Measurements from ENCODE around the gene THNSL1. TPM values are rescaled to one million over a fixed set of nuclear protein-coding genes. Genes with fewer than 3 reads are reported as not detected.

THNSL1 gene
- total and polyA plus RNA-seq, 2 of the 8 experiments (the other 6 are each of a cell fraction or from before 2014, with no cell fraction given) = 1.4 to 3.1 TPM

DNA sequence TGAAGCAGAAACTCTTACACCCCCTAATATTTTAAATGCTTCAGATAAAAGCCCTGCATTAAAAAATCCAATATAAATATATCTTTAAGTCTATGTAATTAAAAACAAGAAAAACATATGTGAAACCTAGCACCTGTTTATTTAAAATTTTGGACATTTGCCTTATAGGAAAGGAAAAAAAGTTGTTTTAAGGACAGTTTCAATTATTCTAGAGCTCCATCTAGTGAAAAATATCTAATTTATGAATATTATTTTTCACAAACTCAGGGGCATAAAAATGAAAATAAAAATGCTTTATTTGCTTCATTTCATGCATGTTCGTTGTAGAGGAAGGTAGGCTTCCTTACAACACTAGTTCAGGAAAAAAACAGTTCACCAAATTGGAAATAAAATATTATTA, 26.5 kb upstream of the THNSL1 start:
- H3K4ac ChIP-seq (replicated peaks; ENCODE audit: insufficient read length, low read depth, low read length) = no peak overlapping the region
- no peaks in the 10 kb centered on the region for H3K79me2 ChIP-seq (ENCODE audit: control insufficient read depth in 1 of 2, insufficient read depth in 2 of 2, low read length in 2 of 2)
- no peak overlapping the region for H2BK5ac ChIP-seq (ENCODE audit: low read depth, low read length)
- H3K14ac ChIP-seq (ENCODE audit: insufficient read length) = no peak overlapping the region
- no peaks in the 10 kb centered on the region for H3K79me1 ChIP-seq (ENCODE audit: low read depth, low read length)
- H2BK20ac ChIP-seq (ENCODE audit: low read length) = no peak overlapping the region
- H3K27me3 ChIP-seq (replicated peaks in 1 of 4; ENCODE audit: control insufficient read depth in 3 of 4, extremely low read depth in 1 of 4, insufficient read depth in 3 of 4, low read length in 3 of 4) = no peaks in the 10 kb centered on the region
- H3K23ac ChIP-seq (ENCODE audit: insufficient read length) = no peak overlapping the region
- no peak overlapping the region for H3K4me3 ChIP-seq (ENCODE audit: extremely low read depth in 1 of 4, insufficient read depth in 2 of 4, low read depth in 3 of 4, low read length in 4 of 4)
- no peak overlapping the region for H2BK120ac ChIP-seq (replicated peaks; ENCODE audit: low read depth, low read length)
- H4K91ac ChIP-seq (replicated peaks; ENCODE audit: insufficient read length, low read length) = no peak overlapping the region
- H3K9ac ChIP-seq (replicated peaks in 1 of 4; ENCODE audit: extremely low read depth in 1 of 4, low read depth in 3 of 4, low read length in 3 of 4) = no peak overlapping the region
- ChIA-PET CTCF (ENCODE audit: partially characterized antibody) (interaction anchor here (0.6 kb wide), 1 partner anchor 131 kb away, joined by 3 read pairs; no protein-coding TSS in a partner anchor), POLR2A (ENCODE audit: partially characterized antibody) (no interaction called here)
- no peak overlapping the region for H4K8ac ChIP-seq (ENCODE audit: extremely low read depth, insufficient read depth, low read length)
- H3K4me1 ChIP-seq (replicated peaks in 1 of 4; ENCODE audit: control insufficient read depth in 3 of 4, insufficient read depth in 4 of 4, low read length in 3 of 4) = no peaks in the 10 kb centered on the region
- no peak for DNase-seq (ENCODE audit: low read depth in 1 of 2, low spot score in 2 of 2)
- no peak overlapping the region for H3K56ac ChIP-seq (replicated peaks; ENCODE audit: insufficient read length, low read depth, low read length)
- H3K18ac ChIP-seq (ENCODE audit: extremely low read depth, low read length) = no peak overlapping the region
- 94% methylated on average over 1 of the region's 1 CpG; no CpG with 5 or more reads in 1 of the 2 experiments for WGBS, 2 experiments (ENCODE audit: extremely low coverage in 1 of 2, insufficient coverage in 1 of 2, insufficient read length in 1 of 2, insufficient replicate concordance in 2 of 2, low coverage in 1 of 2, low lambda C conversion rate in 2 of 2, missing lambda C conversion rate in 1 of 2)
- no peak overlapping the region for H3K27ac ChIP-seq (ENCODE audit: low read depth, low read length)
- no peak overlapping the region for H3K4me2 ChIP-seq (ENCODE audit: insufficient read depth in 1 of 2, low read depth in 2 of 2, low read length in 2 of 2)
- no peaks in the 10 kb centered on the region for H3K23me2 ChIP-seq (ENCODE audit: low read depth, low read length)
- no peak overlapping the region for H2BK12ac ChIP-seq (ENCODE audit: low read depth, low read length)
- H4K20me1 ChIP-seq (replicated peaks in 1 of 2; ENCODE audit: control insufficient read depth in 1 of 2, insufficient read depth in 2 of 2, low read length in 2 of 2) = no peaks in the 10 kb centered on the region
- no peak overlapping the region for H2BK15ac ChIP-seq (ENCODE audit: low read length)
- no peak overlapping the region for H2AK5ac ChIP-seq (ENCODE audit: low read depth, low read length)
- FAIRE-seq = no peak
- H3K36me3 ChIP-seq (ENCODE audit: control insufficient read depth in 2 of 4, insufficient read depth in 4 of 4, low read length in 3 of 4) = no peaks in the 10 kb centered on the region
- no peak overlapping the region for H2AFZ ChIP-seq (ENCODE audit: low read length)
- no peak overlapping the region for H4K5ac ChIP-seq (ENCODE audit: insufficient read length, low read depth, low read length)
- H3K9me3 ChIP-seq (ENCODE audit: insufficient read depth in 2 of 2, low read depth in 1 of 2, low read length in 1 of 2) = no peaks in the 10 kb centered on the region
- TF ChIP-seq SP4 (IDR thresholded peaks at IDR 0.05; ENCODE audit: low read length) (no peak), SUZ12 (IDR thresholded peaks at IDR 0.05; ENCODE audit: low read length) (no peak), CBX5 (IDR thresholded peaks at IDR 0.05; ENCODE audit: low read depth, low read length) (no peak), BACH1 (IDR thresholded peaks at IDR 0.05; ENCODE audit: low read length) (no peak), TAF1 (IDR thresholded peaks at IDR 0.05; ENCODE audit: low read depth, low read length) (no peak), RAD21 (IDR thresholded peaks at IDR 0.05 in 1 of 2, conservative IDR thresholded peaks at IDR 0.05 in 1 of 2; ENCODE audit: low read depth in 2 of 2, low read length in 2 of 2) (no peak), SRF (IDR thresholded peaks at IDR 0.05; ENCODE audit: low read depth, low read length) (no peak), YY1 (IDR thresholded peaks at IDR 0.05; ENCODE audit: low read depth, low read length) (no peak), RNF2 (IDR thresholded peaks at IDR 0.05; ENCODE audit: borderline replicate concordance, low read depth, low read length, missing control alignments, poor library complexity, severe bottlenecking) (no peak)
- TF ChIP-seq, protein P1, sequence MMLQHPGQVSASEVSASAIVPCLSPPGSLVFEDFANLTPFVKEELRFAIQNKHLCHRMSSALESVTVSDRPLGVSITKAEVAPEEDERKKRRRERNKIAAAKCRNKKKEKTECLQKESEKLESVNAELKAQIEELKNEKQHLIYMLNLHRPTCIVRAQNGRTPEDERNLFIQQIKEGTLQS (IDR thresholded peaks at IDR 0.05; ENCODE audit: insufficient read depth, low read depth, low read length) = no peak
- TF ChIP-seq, protein P2, sequence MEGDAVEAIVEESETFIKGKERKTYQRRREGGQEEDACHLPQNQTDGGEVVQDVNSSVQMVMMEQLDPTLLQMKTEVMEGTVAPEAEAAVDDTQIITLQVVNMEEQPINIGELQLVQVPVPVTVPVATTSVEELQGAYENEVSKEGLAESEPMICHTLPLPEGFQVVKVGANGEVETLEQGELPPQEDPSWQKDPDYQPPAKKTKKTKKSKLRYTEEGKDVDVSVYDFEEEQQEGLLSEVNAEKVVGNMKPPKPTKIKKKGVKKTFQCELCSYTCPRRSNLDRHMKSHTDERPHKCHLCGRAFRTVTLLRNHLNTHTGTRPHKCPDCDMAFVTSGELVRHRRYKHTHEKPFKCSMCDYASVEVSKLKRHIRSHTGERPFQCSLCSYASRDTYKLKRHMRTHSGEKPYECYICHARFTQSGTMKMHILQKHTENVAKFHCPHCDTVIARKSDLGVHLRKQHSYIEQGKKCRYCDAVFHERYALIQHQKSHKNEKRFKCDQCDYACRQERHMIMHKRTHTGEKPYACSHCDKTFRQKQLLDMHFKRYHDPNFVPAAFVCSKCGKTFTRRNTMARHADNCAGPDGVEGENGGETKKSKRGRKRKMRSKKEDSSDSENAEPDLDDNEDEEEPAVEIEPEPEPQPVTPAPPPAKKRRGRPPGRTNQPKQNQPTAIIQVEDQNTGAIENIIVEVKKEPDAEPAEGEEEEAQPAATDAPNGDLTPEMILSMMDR (IDR thresholded peaks at IDR 0.05; ENCODE audit: control extremely low read depth in 1 of 3, insufficient read depth in 1 of 3, low read depth in 1 of 3, low read length in 3 of 3) = no peak
